IMR-90 (cell line): ENCODE data around the gene RHOBTB3. TPM values are rescaled to one million over a fixed set of nuclear protein-coding genes. Genes with fewer than 3 reads are reported as not detected.

Source experiments
- ATAC-seq: fragments of 200-7000 bp; cut with Tn5 transposase; 2 replicates; pipeline ENCODE4 v1.9.1; 2020; ENCODE audit warnings: low read depth, mild to moderate bottlenecking, moderate library complexity
- BruUV-seq: library from RNA; stranded (reverse); fragments of 400-500 nt; replicated peaks from 2 replicates; lab custom pipeline; 2021; lab: Mats Ljungman, UMichigan
- CTCF ChIA-PET: fragments of 300-600 bp; formaldehyde crosslinking; extraction: SDS; loops from one replicate; lab custom pipeline; 2021; ENCODE audit warnings: antibody characterized with exemption; lab: Yijun Ruan, JAX
- POLR2A ChIA-PET: fragments of 300-600 bp; sonication (Branson Sonifier 250); formaldehyde crosslinking; loops from one replicate; lab custom pipeline; 2022; ENCODE audit warnings: antibody characterized with exemption; ENCODE audit not compliant: unreplicated experiment; lab: Charles Lee
- DNase-seq: peaks from one replicate; pipeline ENCODE4 v3.0.0; 2013
- H2AFZ ChIP-seq: replicated peaks from 2 replicates; pipeline ENCODE3; 2013; ENCODE audit warnings: low read length, mild to moderate bottlenecking; ENCODE audit not compliant: poor library complexity
- H2AK5ac ChIP-seq: 2 replicates; pipeline ENCODE4 v1.6.1; 2013; ENCODE audit warnings: low read depth, low read length, inconsistent platforms
- H2AK9ac ChIP-seq: replicated peaks from 2 replicates; pipeline ENCODE3; 2013; ENCODE audit warnings: mild to moderate bottlenecking, low read depth, low read length, moderate library complexity; ENCODE audit not compliant: poor library complexity
- H2BK120ac ChIP-seq: 2 replicates; pipeline ENCODE4 v1.6.1; 2013; ENCODE audit warnings: low read depth, low read length, inconsistent platforms
- H2BK15ac ChIP-seq: 3 replicates; pipeline ENCODE4 v1.6.1; 2013; ENCODE audit warnings: low read depth, low read length, inconsistent platforms
- H2BK20ac ChIP-seq: 2 replicates; pipeline ENCODE4 v1.6.1; 2013; ENCODE audit warnings: low read depth, mild to moderate bottlenecking, inconsistent platforms, low read length, moderate library complexity
- H2BK5ac ChIP-seq: 2 replicates; pipeline ENCODE4 v1.6.1; 2013; ENCODE audit warnings: mild to moderate bottlenecking, low read depth, low read length, inconsistent platforms; ENCODE audit not compliant: poor library complexity, severe bottlenecking
- H3K14ac ChIP-seq: replicated peaks from 2 replicates; pipeline ENCODE4 v1.6.1; 2013; ENCODE audit warnings: low read depth, low read length, inconsistent platforms
- H3K18ac ChIP-seq: 2 replicates; pipeline ENCODE4 v1.6.1; 2013; ENCODE audit warnings: low read depth, low read length, control low read depth
- H3K23ac ChIP-seq: 2 replicates; pipeline ENCODE4 v1.6.1; 2013; ENCODE audit warnings: low read depth, low read length, inconsistent platforms
- H3K27ac ChIP-seq: 2 replicates; pipeline ENCODE4 v1.5.1; 2013; ENCODE audit warnings: mild to moderate bottlenecking, control low read depth, low read length; ENCODE audit not compliant: insufficient read depth
- H3K27me3 ChIP-seq: 2 replicates; pipeline ENCODE4 v1.6.1; 2013; ENCODE audit warnings: low read length; ENCODE audit not compliant: control insufficient read depth, insufficient read depth
- H3K36me3 ChIP-seq: 2 replicates; pipeline ENCODE4 v1.6.1; 2013; ENCODE audit warnings: low read length, mixed read lengths; ENCODE audit not compliant: control insufficient read depth, insufficient read depth
- H3K4ac ChIP-seq: 2 replicates; pipeline ENCODE4 v1.6.1; 2013; ENCODE audit warnings: low read depth, low read length, inconsistent platforms
- H3K4me1 ChIP-seq: 2 replicates; pipeline ENCODE4 v1.6.1; 2013; ENCODE audit warnings: low read length, mixed read lengths; ENCODE audit not compliant: control insufficient read depth, insufficient read depth
- H3K4me2 ChIP-seq: 2 replicates; pipeline ENCODE4 v1.6.1; 2013; ENCODE audit warnings: low read depth, mild to moderate bottlenecking, control low read depth, low read length, moderate library complexity
- H3K4me3 ChIP-seq: 2 replicates; pipeline ENCODE4 v1.5.1; 2013; ENCODE audit warnings: low read depth, mild to moderate bottlenecking, control low read depth, low read length, moderate library complexity; ENCODE audit not compliant: insufficient read depth
- H3K56ac ChIP-seq: 2 replicates; pipeline ENCODE4 v1.6.1; 2013; ENCODE audit warnings: low read length, inconsistent platforms; ENCODE audit not compliant: insufficient read depth; ENCODE audit errors: extremely low read depth
- H3K79me1 ChIP-seq, 2 experiments: 2 replicates each; pipeline ENCODE4 v1.6.1; 2013; ENCODE audit warnings: low read length in 2 of 2, inconsistent platforms in 1 of 2, low read depth in 1 of 2
- H3K9ac ChIP-seq: 2 replicates; pipeline ENCODE4 v1.6.1; 2013; ENCODE audit warnings: low read depth, low read length, control low read depth
- H3K9me1 ChIP-seq: 2 replicates; pipeline ENCODE4 v1.6.1; 2013; ENCODE audit warnings: low read length, inconsistent platforms; ENCODE audit not compliant: insufficient read depth
- H3K9me3 ChIP-seq: 2 replicates; pipeline ENCODE4 v1.6.1; 2013; ENCODE audit warnings: low read length; ENCODE audit not compliant: control insufficient read depth, insufficient read depth
- H4K20me1 ChIP-seq: 2 replicates; pipeline ENCODE4 v1.6.1; 2013; ENCODE audit warnings: low read length, inconsistent platforms; ENCODE audit not compliant: insufficient read depth
- H4K5ac ChIP-seq: 2 replicates; pipeline ENCODE4 v1.6.1; 2013; ENCODE audit warnings: mild to moderate bottlenecking, low read depth, low read length, control low read depth
- H4K8ac ChIP-seq, 2 experiments: 2 replicates each; pipeline ENCODE4 v1.6.1; 2013; ENCODE audit warnings: low read depth in 2 of 2, low read length in 2 of 2, control low read depth in 1 of 2, inconsistent platforms in 1 of 2
- H4K91ac ChIP-seq: 2 replicates; pipeline ENCODE4 v1.6.1; 2013; ENCODE audit warnings: low read depth, low read length, inconsistent platforms; ENCODE audit not compliant: insufficient read depth
- BHLHE40 ChIP-seq: fragments of 150-350 bp; IDR thresholded peaks from 2 replicates; pipeline ENCODE4 v1.6.1; 2016; ENCODE audit warnings: mild to moderate bottlenecking, low read depth, low read length
- CEBPB ChIP-seq: IDR thresholded peaks from 2 replicates; pipeline ENCODE4 v1.6.1; 2012; ENCODE audit warnings: low read depth, low read length, improper control_type of control experiment
- CHD1 ChIP-seq: IDR thresholded peaks from 2 replicates; pipeline ENCODE4 v1.6.1; 2012; ENCODE audit warnings: low read depth, low read length, improper control_type of control experiment
- CTCF ChIP-seq: conservative IDR thresholded peaks from 2 replicates; pipeline ENCODE4 v1.5.1; 2012; ENCODE audit warnings: mild to moderate bottlenecking, low read depth, low read length, improper control_type of control experiment
- ELK1 ChIP-seq: fragments of 150-350 bp; IDR thresholded peaks from 2 replicates; pipeline ENCODE4 v1.6.1; 2016; ENCODE audit warnings: low read depth, mild to moderate bottlenecking, low read length, moderate library complexity, borderline replicate concordance
- FOS ChIP-seq: fragments of 150-350 bp; IDR thresholded peaks from 2 replicates; pipeline ENCODE4 v1.6.1; 2016; ENCODE audit warnings: low read depth, low read length
- MAFK ChIP-seq: IDR thresholded peaks from 2 replicates; pipeline ENCODE4 v1.6.1; 2012; ENCODE audit warnings: low read depth, low read length, improper control_type of control experiment
- MAZ ChIP-seq: IDR thresholded peaks from 2 replicates; pipeline ENCODE4 v1.6.1; 2012; ENCODE audit warnings: low read depth, mild to moderate bottlenecking, low read length, improper control_type of control experiment, moderate library complexity, borderline replicate concordance
- NFE2L2 ChIP-seq: fragments of 150-350 bp; IDR thresholded peaks from 2 replicates; pipeline ENCODE4 v1.6.1; 2016; ENCODE audit warnings: low read depth, mild to moderate bottlenecking, low read length
- POLR2A ChIP-seq: IDR thresholded peaks from 2 replicates; pipeline ENCODE4 v1.6.1; 2012; ENCODE audit warnings: mild to moderate bottlenecking, low read depth, low read length
- RAD21 ChIP-seq: IDR thresholded peaks from 2 replicates; pipeline ENCODE4 v1.6.1; 2012; ENCODE audit warnings: low read length, improper control_type of control experiment
- RCOR1 ChIP-seq: IDR thresholded peaks from 2 replicates; pipeline ENCODE4 v1.6.1; 2012; ENCODE audit warnings: mild to moderate bottlenecking, low read length, improper control_type of control experiment; ENCODE audit not compliant: insufficient replicate concordance
- RFX5 ChIP-seq: IDR thresholded peaks from 2 replicates; pipeline ENCODE4 v1.8.0; 2012; ENCODE audit warnings: low read depth, mild to moderate bottlenecking, low read length, moderate library complexity
- SMC3 ChIP-seq: fragments of 150-350 bp; IDR thresholded peaks from 2 replicates; pipeline ENCODE4 v1.6.1; 2016; ENCODE audit warnings: low read depth, mild to moderate bottlenecking, antibody characterized with exemption, low read length, moderate library complexity
- USF2 ChIP-seq: fragments of 150-350 bp; IDR thresholded peaks from 2 replicates; pipeline ENCODE4 v1.6.1; 2017; ENCODE audit warnings: mild to moderate bottlenecking, antibody characterized with exemption, low read length, low read depth
- WGBS, 2 experiments: methylation state at CpG; one replicate each; pipeline versions ENCODE4 v1.1.5 to v1.1.7; 2013; ENCODE audit warnings: missing lambda C conversion rate in 2 of 2; ENCODE audit not compliant: insufficient read length in 1 of 2; ENCODE audit errors: extremely low coverage in 2 of 2; 5-methylcytosine and 5-hydroxymethylcytosine counted together
- dilution Hi-C: fragments of 300-500 bp; cut with HindIII; formaldehyde crosslinking; loops from one replicate; pipeline ENCODE4 v1.14.3; 2018; ENCODE audit warnings: low sequenced_read_pairs; ENCODE audit not compliant: unreplicated experiment
- in situ Hi-C: fragments of 300-500 bp; cut with MboI; formaldehyde crosslinking; loops from 3 replicates; pipeline ENCODE4 v1.14.3; 2019; ENCODE audit warnings: low sequenced_read_pairs, inconsistent platforms, mixed read lengths
- intact Hi-C: fragments of 100-400 bp; cut with micrococcal nuclease; formaldehyde crosslinking; loops from 2 replicates; pipeline ENCODE4 v1.10.0; 2022
- polyA plus RNA-seq, 3 experiments: library from polyadenylated mRNA; depleted of rRNA; stranded (reverse); fragments of >200 nt; gene quantifications; 2 replicates each; pipeline ENCODE4 v1.2.3, GENCODE V29; 2012; ENCODE audit warnings: low replicate concordance in 1 of 3
- total RNA-seq: library from RNA; depleted of rRNA; stranded (reverse); fragments of >200 nt; gene quantifications from 2 replicates; pipeline ENCODE4 v1.2.3, GENCODE V29; 2012

Gene RHOBTB3
- total and polyA plus RNA-seq, 2 of the 4 experiments (the other 2 are of a cell fraction), result 117 to 447 TPM

GRCh38 chr5:95840956-95841705 lies 110.0 kb downstream of the RHOBTB3 start:
- H3K9ac ChIP-seq, result no peak overlapping the region
- no peak overlapping the region for H2AK5ac ChIP-seq
- no peak overlapping the region for H2BK20ac ChIP-seq
- H3K4me1 ChIP-seq, result peaks cover 11% of the 10 kb centered on the region
- H3K79me1 ChIP-seq, result no peaks in the 10 kb centered on the region
- peaks cover 3% of the 10 kb centered on the region; the same call in 1 of the 2 replicates for H3K9me1 ChIP-seq
- H3K27ac ChIP-seq, result no peak overlapping the region
- CTCF ChIA-PET, result interaction anchor here (0.8 to 1.9 kb wide), 2 partner anchors 60 to 177 kb away, joined by 3 to 4 read pairs; no protein-coding TSS in a partner anchor
- H2AFZ ChIP-seq, result no peak overlapping the region
- in situ Hi-C loops (loop anchor here (10.0 kb wide), 2 partner anchors 176 to 286 kb away; partner anchors contain the start of genes ARSK and SKIC3), intact Hi-C loops (no loop called here), dilution Hi-C loops (no loop called here)
- H3K4ac ChIP-seq, result no peak overlapping the region
- H4K5ac ChIP-seq, result no peak overlapping the region
- no peaks in the 10 kb centered on the region for H3K36me3 ChIP-seq
- no peak overlapping the region for H3K23ac ChIP-seq
- H3K4me2 ChIP-seq, result no peak overlapping the region
- no peak for ATAC-seq
- H3K18ac ChIP-seq, result no peak overlapping the region
- no peak overlapping the region for H4K91ac ChIP-seq
- no peak overlapping the region for H2BK5ac ChIP-seq
- no peaks in the 10 kb centered on the region for H4K20me1 ChIP-seq
- H4K8ac ChIP-seq, result no peak overlapping the region
- no peak overlapping the region for H2BK120ac ChIP-seq
- H3K14ac ChIP-seq, result no peak overlapping the region
- no peaks in the 10 kb centered on the region for H3K27me3 ChIP-seq
- no peak overlapping the region for H3K56ac ChIP-seq
- H3K9me3 ChIP-seq, result no peaks in the 10 kb centered on the region
- no peak for DNase-seq
- H3K4me3 ChIP-seq, result no peak overlapping the region
- H2BK15ac ChIP-seq, result no peak overlapping the region
- no TSS peak for BruUV-seq
- WGBS, 2 experiments, result 80% methylated on average over 1 of the region's 1 CpG; no CpG with 5 or more reads in 1 of the 2 experiments
- H2AK9ac ChIP-seq, result no peak overlapping the region
- POLR2A ChIA-PET, result interaction anchor here (0.6 kb wide), 1 partner anchor 106 kb away, joined by 3 read pairs; no protein-coding TSS in a partner anchor
- TF ChIP-seq SMC3 (no peak), ELK1 (no peak), MAZ (no peak), BHLHE40 (no peak), FOS (no peak), RAD21 (no peak), POLR2A (no peak), NFE2L2 (no peak), MAFK (no peak), RCOR1 (no peak), CHD1 (no peak), CEBPB (no peak), USF2 (no peak), RFX5 (no peak), CTCF (no peak)
